Chondrocyte (in vitro differentiated cells): Measurements from ENCODE around the gene ZNRF2. TPM values are rescaled to one million over a fixed set of nuclear protein-coding genes. Genes with fewer than 3 reads are reported as not detected.

Experiments used
- DNase-seq: peaks from one replicate; pipeline ENCODE4 v3.0.0; 2021; ENCODE audit warnings: mixed read lengths, low spot score
- H3K27ac Mint-ChIP-seq: one replicate; pipeline ENCODE4 v1.8.0; 2021; ENCODE audit warnings: mild to moderate bottlenecking, moderate library complexity, mixed read lengths; ENCODE audit not compliant: unreplicated experiment
- H3K27me3 Mint-ChIP-seq: 2 replicates; pipeline ENCODE4 v1.8.0; 2021; ENCODE audit warnings: low read depth, mixed read lengths
- H3K36me3 Mint-ChIP-seq: 2 replicates; pipeline ENCODE4 v1.8.0; 2021; ENCODE audit warnings: low read depth, mixed read lengths
- H3K4me1 Mint-ChIP-seq: 2 replicates; pipeline ENCODE4 v1.8.0; 2021; ENCODE audit warnings: low read depth, mild to moderate bottlenecking, mixed read lengths
- H3K4me3 Mint-ChIP-seq: one replicate; pipeline ENCODE4 v1.8.0; 2021; ENCODE audit warnings: mild to moderate bottlenecking, moderate library complexity, mixed read lengths; ENCODE audit not compliant: unreplicated experiment
- H3K9me3 Mint-ChIP-seq: 2 replicates; pipeline ENCODE4 v1.8.0; 2021; ENCODE audit warnings: low read depth, mixed read lengths
- total RNA-seq: library from RNA; stranded (reverse); gene quantifications from 3 replicates; pipeline ENCODE4 v1.2.1, GENCODE V29; 2021
- TF ChIP-seq, protein P1 (sequence below): fragments of 200-600 bp; sonication (generic); IDR thresholded peaks from 2 replicates; pipeline ENCODE4 v1.5.0; 2021; ENCODE audit warnings: antibody characterized with exemption, mild to moderate bottlenecking, moderate library complexity

The ZNRF2 gene
- total RNA-seq, 1 donor from 2014 or later, result 5.3 TPM

- Mint-ChIP-seq H3K27me3 (peaks cover 13% of the 10 kb centered on the region), H3K4me3 (no peak overlapping the region), H3K9me3 (no peaks in the 10 kb centered on the region), H3K36me3 (no peaks in the 10 kb centered on the region), H3K27ac (no peak overlapping the region), H3K4me1 (peaks cover 31% of the 10 kb centered on the region)
- DNase-seq, result no peak
- TF ChIP-seq, protein P1, sequence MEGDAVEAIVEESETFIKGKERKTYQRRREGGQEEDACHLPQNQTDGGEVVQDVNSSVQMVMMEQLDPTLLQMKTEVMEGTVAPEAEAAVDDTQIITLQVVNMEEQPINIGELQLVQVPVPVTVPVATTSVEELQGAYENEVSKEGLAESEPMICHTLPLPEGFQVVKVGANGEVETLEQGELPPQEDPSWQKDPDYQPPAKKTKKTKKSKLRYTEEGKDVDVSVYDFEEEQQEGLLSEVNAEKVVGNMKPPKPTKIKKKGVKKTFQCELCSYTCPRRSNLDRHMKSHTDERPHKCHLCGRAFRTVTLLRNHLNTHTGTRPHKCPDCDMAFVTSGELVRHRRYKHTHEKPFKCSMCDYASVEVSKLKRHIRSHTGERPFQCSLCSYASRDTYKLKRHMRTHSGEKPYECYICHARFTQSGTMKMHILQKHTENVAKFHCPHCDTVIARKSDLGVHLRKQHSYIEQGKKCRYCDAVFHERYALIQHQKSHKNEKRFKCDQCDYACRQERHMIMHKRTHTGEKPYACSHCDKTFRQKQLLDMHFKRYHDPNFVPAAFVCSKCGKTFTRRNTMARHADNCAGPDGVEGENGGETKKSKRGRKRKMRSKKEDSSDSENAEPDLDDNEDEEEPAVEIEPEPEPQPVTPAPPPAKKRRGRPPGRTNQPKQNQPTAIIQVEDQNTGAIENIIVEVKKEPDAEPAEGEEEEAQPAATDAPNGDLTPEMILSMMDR, result no peak
Observed at GRCh38 chr7:30249316-30249715, 35.1 kb upstream of the ZNRF2 start.

- H3K9me3 Mint-ChIP-seq, result no peaks in the 10 kb centered on the region
- no peak overlapping the region for H3K4me3 Mint-ChIP-seq
- H3K27ac Mint-ChIP-seq, result no peak overlapping the region
- no peaks in the 10 kb centered on the region for H3K36me3 Mint-ChIP-seq
- no peak for DNase-seq
- TF ChIP-seq, protein P1, result no peak
- peaks cover 8% of the 10 kb centered on the region for H3K27me3 Mint-ChIP-seq
- peaks cover 36% of the 10 kb centered on the region for H3K4me1 Mint-ChIP-seq
Observed at GRCh38 chr7:30249986-30250774, 34.2 kb upstream of the ZNRF2 start.

DNA sequence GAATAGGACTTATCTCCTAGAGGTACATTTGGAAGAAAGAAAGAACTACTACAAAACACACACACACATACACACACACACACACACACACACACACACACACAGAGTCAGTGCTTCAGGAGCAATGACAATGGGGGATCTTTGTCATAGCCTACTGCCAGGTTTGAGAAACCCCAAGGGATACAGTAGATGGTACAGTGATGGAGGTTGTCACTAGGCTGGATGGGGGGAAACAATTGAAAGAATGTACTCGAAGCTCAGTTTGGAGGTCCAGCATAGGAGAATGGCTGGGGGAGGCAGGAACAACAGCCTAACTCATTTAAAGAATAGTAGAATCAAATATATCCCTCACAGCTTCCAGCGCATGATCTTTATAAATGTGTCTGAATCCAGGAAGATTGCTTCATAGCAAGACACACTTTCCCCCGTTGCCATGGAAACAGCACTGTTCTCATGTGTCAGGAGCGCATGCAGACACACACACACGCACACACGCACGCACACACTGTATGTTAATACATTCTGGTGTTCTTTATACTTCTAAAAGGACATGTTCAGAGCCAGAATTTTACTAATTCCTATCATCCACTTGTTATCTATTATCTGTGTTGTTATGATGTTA, 32.6 kb upstream of the ZNRF2 start:
- Mint-ChIP-seq H3K36me3 (no peaks in the 10 kb centered on the region), H3K27ac (no peak overlapping the region), H3K9me3 (no peaks in the 10 kb centered on the region), H3K4me1 (peaks cover 36% of the 10 kb centered on the region), H3K4me3 (no peak overlapping the region), H3K27me3 (peaks cover 3% of the 10 kb centered on the region)
- no peak for DNase-seq
- TF ChIP-seq, protein P1, result no peak

DNA sequence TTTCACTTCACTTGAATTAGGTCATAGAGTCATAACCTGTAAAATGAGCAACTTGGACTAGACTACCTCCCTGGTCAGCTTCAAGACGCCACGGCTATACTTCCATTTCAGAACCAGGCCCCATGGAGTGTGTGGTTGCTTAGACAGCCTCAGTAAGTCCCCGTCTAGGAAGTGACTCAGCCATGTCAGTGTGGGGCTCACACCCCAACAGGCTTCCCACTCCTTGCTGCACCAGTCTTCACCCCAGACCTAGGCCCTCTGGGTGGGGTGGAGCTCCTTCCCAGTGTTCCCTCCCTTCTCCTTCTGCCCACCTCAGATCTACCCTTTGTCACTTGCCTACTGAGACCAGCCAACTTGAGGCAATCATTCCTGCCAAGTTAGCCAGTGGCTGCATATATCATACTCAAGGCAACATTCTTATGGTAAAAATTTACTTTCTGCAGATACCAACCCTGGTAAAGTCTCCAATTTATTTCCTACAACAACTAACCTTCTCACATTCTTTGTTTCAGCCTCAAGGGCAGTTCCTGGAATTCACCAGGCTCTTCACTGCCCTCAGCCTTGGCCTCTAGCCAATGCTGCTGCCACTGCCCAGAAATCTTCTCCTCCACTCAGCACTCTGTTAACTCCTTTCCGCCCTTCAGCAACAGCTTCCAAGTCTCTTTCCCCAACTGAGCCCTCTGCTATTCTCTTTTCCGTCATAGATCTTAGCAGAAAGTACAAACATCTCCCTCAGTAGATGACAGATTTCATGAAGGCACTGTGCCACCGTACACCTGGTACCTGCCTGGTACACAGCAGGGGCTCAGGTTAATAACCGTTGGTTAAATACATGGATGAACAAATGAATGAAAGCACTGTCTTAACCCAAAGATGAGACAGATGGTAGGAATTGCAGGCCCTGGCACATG, 31.3 kb upstream of the ZNRF2 start:
- no peak for DNase-seq
- peaks cover 4% of the 10 kb centered on the region for H3K9me3 Mint-ChIP-seq
- H3K4me3 Mint-ChIP-seq, result no peak overlapping the region
- TF ChIP-seq, protein P1, result no peak
- peak overlapping the region; percentile 39 for H3K27ac Mint-ChIP-seq
- peaks cover 1% of the 10 kb centered on the region for H3K36me3 Mint-ChIP-seq
- no peaks in the 10 kb centered on the region for H3K27me3 Mint-ChIP-seq
- peaks cover 32% of the 10 kb centered on the region for H3K4me1 Mint-ChIP-seq

- Mint-ChIP-seq H3K27ac (peak overlapping the region; percentile 39), H3K36me3 (peaks cover 1% of the 10 kb centered on the region), H3K27me3 (no peaks in the 10 kb centered on the region), H3K4me1 (peaks cover 30% of the 10 kb centered on the region), H3K4me3 (no peak overlapping the region), H3K9me3 (peaks cover 5% of the 10 kb centered on the region)
- DNase-seq, result no peak
- TF ChIP-seq, protein P1, result no peak
Observed at GRCh38 chr7:30253796-30254165, 30.6 kb upstream of the ZNRF2 start.
